Measurements from ENCODE around the gene SLC35E1. TPM values are rescaled to one million over a fixed set of nuclear protein-coding genes. Genes with fewer than 3 reads are reported as not detected.

The SLC35E1 gene
- total RNA-seq, 1 experiment from 2014 or later = 35.8 TPM

DNA sequence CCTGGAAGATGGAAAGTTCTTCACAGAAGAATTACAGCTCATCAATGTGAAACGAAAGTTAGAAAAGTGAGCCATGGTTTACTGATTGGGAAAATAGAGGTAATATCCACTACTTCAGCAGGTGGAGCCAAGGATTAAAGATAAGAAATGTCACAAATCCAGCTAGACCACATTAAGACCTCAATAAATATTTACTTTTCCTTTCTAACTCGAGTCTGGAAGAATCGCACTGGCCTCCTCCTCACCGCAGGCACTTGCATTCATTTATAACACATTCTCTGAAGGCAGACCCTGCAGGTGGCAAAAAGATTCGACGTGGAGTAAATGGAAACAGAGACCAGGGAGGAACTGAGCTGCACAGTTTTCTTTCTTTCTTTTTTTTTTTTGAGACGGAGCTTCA is 7.4 kb downstream of the SLC35E1 start:
- H3K27ac ChIP-seq (ENCODE audit: insufficient read length, low read depth, low read length) = no peak overlapping the region
- H3K23ac ChIP-seq (ENCODE audit: insufficient read length, low read depth, low read length) = no peak overlapping the region
- H3K36me3 Mint-ChIP-seq (ENCODE audit: insufficient read depth in 1 of 3, low read depth in 3 of 3) = peaks cover 26 to 79% (median 71%) of the 10 kb centered on the region in 3 experiments; a peak in 6 of 7 replicates
- H3T11ph ChIP-seq (ENCODE audit: low read length) = no peak overlapping the region
- no peaks in the 10 kb centered on the region for H3K79me1 ChIP-seq (ENCODE audit: insufficient read depth, low read depth, low read length, poor library complexity, severe bottlenecking)
- no peaks in the 10 kb centered on the region for H3K79me2 ChIP-seq (ENCODE audit: insufficient read depth, low read length)
- H3K14ac ChIP-seq (ENCODE audit: insufficient read depth, low read length) = no peak overlapping the region
- H3K56ac ChIP-seq (ENCODE audit: insufficient read length, low read depth, low read length) = no peak overlapping the region
- H3K9ac ChIP-seq (ENCODE audit: extremely low read depth, insufficient read length, low read length) = no peak overlapping the region
- H2BK20ac ChIP-seq (ENCODE audit: low read depth, low read length, poor library complexity, severe bottlenecking) = no peak overlapping the region
- no peaks in the 10 kb centered on the region for H3K9me3 Mint-ChIP-seq
- H2AFZ ChIP-seq (ENCODE audit: low read length) = no peak overlapping the region
- H3K4ac ChIP-seq (ENCODE audit: low read depth, low read length) = no peak overlapping the region
- no CpG with 5 or more reads among the region's 7 CpGs for WGBS (ENCODE audit: extremely low coverage, insufficient read length, low lambda C conversion rate)
- no peak overlapping the region for H2BK15ac ChIP-seq (ENCODE audit: low read depth, low read length)
- no peaks in the 10 kb centered on the region for H3K4me1 Mint-ChIP-seq
- H4K91ac ChIP-seq (ENCODE audit: insufficient read length, low read depth, low read length) = no peak overlapping the region
- no peak overlapping the region for H2BK5ac ChIP-seq (ENCODE audit: insufficient read length, low read length)
- H3K23me2 ChIP-seq (ENCODE audit: insufficient read length, low read depth, low read length, poor library complexity, severe bottlenecking) = no peaks in the 10 kb centered on the region
- H2BK12ac ChIP-seq (ENCODE audit: insufficient read length, low read depth, low read length) = no peak overlapping the region
- no peak overlapping the region for H2BK120ac ChIP-seq (ENCODE audit: low read depth, low read length, poor library complexity, severe bottlenecking)
- H4K5ac ChIP-seq (ENCODE audit: insufficient read length, low read depth, low read length) = no peak overlapping the region
- H2AK5ac ChIP-seq (ENCODE audit: insufficient read length, low read length) = no peak overlapping the region
- no peaks in the 10 kb centered on the region for H4K20me1 ChIP-seq (ENCODE audit: control insufficient read depth, insufficient read depth, insufficient read length)
- H3K9me3 ChIP-seq (ENCODE audit: control insufficient read depth, low read depth, low read length) = no peaks in the 10 kb centered on the region
- no peak overlapping the region for H3K18ac ChIP-seq (ENCODE audit: insufficient read length, low read depth, low read length)
- no peak overlapping the region for H4K8ac ChIP-seq (replicated peaks; ENCODE audit: insufficient read length, low read depth, low read length)
- no peak overlapping the region for H3K4me3 Mint-ChIP-seq
- H3K27me3 Mint-ChIP-seq (ENCODE audit: low read depth) = no peaks in the 10 kb centered on the region
- H3K27me3 ChIP-seq (ENCODE audit: insufficient read depth, low read length) = no peaks in the 10 kb centered on the region
- no peak for DNase-seq
- H3K4me2 ChIP-seq (ENCODE audit: insufficient read depth, insufficient read length, low read length) = no peak overlapping the region
- H3K4me1 ChIP-seq (ENCODE audit: insufficient read depth, low read length) = no peaks in the 10 kb centered on the region
- TF ChIP-seq, protein P1, sequence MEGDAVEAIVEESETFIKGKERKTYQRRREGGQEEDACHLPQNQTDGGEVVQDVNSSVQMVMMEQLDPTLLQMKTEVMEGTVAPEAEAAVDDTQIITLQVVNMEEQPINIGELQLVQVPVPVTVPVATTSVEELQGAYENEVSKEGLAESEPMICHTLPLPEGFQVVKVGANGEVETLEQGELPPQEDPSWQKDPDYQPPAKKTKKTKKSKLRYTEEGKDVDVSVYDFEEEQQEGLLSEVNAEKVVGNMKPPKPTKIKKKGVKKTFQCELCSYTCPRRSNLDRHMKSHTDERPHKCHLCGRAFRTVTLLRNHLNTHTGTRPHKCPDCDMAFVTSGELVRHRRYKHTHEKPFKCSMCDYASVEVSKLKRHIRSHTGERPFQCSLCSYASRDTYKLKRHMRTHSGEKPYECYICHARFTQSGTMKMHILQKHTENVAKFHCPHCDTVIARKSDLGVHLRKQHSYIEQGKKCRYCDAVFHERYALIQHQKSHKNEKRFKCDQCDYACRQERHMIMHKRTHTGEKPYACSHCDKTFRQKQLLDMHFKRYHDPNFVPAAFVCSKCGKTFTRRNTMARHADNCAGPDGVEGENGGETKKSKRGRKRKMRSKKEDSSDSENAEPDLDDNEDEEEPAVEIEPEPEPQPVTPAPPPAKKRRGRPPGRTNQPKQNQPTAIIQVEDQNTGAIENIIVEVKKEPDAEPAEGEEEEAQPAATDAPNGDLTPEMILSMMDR (conservative IDR thresholded peaks at IDR 0.05) = no peak
- no peak overlapping the region for H3K27ac Mint-ChIP-seq
